HG03571 (cell line): ENCODE data around the gene TUBB3.
A peak's percentile ranks its signal among the peaks of the same experiment; 100 is the strongest.
"Not testable (repeated sequence)": the region's sequence is repeated elsewhere in the genome, so short reads cannot be mapped to it uniquely, and the experiment has no call there.

ENCODE experiments used
- ATAC-seq: cut with Tn5 transposase; IDR thresholded peaks from one replicate; pipeline ENCODE4 v1.9.1; 2021; ENCODE audit not compliant: unreplicated experiment

TUBB3 gene

DNA sequence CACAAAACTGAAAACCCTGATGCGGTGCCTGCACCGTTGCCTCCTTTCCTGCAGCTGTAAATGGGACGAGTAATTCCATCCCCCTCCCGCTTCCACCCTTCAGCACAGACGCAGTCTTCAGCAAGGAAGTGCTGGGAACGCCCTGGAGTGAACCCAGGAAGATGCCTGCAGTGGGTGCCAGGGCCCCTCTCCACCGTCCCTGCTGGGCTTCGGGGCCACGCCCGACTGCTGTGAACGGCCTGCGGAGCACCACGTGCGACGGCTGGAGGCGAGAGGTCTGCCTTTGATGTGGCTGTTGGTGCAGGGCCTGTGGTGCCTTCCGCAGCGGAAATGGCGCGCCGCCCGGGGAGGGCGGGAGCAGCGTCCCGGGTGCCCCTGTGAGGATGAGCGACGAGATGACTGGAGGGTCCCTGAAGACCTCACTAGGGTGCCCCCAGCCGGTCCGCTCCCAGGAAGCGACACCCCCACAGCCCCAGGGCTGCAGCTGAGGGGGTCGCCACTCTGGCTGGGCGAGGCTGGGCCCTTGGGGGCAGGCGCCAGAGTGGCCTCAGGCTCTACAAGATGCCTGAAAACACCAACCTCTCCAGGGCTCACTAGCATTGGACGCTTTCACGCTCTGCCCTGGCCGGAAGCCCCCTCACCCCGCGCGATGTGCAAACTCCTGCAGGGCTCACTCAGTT, 5.2 kb upstream of the TUBB3 start:
- ATAC-seq = peak; percentile 72

- no peak for ATAC-seq
Observed at GRCh38 chr16:89918453-89919347, 4.4 kb upstream of the TUBB3 start, which contains the start of gene MC1R. TSS of gene MC1R (plus strand) at chr16:89918862. CDS start at chr16:89919259, 397 bp downstream.

DNA sequence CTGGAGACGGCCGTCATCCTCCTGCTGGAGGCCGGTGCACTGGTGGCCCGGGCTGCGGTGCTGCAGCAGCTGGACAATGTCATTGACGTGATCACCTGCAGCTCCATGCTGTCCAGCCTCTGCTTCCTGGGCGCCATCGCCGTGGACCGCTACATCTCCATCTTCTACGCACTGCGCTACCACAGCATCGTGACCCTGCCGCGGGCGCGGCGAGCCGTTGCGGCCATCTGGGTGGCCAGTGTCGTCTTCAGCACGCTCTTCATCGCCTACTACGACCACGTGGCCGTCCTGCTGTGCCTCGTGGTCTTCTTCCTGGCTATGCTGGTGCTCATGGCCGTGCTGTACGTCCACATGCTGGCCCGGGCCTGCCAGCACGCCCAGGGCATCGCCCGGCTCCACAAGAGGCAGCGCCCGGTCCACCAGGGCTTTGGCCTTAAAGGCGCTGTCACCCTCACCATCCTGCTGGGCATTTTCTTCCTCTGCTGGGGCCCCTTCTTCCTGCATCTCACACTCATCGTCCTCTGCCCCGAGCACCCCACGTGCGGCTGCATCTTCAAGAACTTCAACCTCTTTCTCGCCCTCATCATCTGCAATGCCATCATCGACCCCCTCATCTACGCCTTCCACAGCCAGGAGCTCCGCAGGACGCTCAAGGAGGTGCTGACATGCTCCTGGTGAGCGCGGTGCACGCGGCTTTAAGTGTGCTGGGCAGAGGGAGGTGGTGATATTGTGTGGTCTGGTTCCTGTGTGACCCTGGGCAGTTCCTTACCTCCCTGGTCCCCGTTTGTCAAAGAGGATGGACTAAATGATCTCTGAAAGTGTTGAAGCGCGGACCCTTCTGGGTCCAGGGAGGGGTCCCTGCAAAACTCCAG, 3.4 kb upstream of the TUBB3 start:
- no peak for ATAC-seq

DNA sequence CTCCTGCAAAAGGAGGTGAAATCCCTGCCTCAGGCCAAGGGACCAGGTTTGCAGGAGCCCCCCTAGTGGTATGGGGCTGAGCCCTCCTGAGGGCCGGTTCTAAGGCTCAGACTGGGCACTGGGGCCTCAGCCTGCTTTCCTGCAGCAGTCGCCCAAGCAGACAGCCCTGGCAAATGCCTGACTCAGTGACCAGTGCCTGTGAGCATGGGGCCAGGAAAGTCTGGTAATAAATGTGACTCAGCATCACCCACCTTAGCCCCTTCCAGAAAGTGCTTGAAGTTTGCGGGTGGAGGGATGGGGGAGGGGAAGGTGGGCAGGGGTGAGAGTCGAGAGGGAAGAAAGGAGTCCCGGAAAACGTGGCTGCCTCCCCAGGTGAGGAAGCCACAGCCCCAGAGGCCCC, 2.4 kb upstream of the TUBB3 start:
- ATAC-seq = no peak

- ATAC-seq = no peak
Observed at GRCh38 chr16:89921131-89921701, 1.9 kb upstream of the TUBB3 start.

GRCh38 chr16:89921702-89922476, 1.3 kb upstream of the TUBB3 start:
- ATAC-seq = no peak

DNA sequence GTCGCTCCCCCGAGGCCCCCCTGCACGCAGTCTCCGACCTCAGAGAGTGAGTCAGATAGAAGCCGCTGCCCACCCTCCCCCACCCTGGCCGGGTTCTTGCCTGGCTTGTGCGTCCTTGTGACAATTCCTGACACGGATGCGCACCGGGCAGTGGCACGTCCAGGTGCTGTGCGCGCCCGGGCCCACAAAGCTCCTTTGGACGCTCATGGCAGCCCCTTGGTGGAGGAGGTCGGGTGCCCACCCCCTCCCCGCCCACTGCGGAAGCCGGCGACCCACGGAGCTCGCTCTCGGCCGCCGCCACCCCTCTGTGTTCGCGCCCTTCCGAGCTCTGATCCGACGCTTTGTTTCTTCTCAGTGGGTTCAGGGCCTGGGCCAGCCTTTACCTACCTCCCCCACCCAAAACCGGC, 662 bp upstream of the TUBB3 start:
- ATAC-seq = no peak

DNA sequence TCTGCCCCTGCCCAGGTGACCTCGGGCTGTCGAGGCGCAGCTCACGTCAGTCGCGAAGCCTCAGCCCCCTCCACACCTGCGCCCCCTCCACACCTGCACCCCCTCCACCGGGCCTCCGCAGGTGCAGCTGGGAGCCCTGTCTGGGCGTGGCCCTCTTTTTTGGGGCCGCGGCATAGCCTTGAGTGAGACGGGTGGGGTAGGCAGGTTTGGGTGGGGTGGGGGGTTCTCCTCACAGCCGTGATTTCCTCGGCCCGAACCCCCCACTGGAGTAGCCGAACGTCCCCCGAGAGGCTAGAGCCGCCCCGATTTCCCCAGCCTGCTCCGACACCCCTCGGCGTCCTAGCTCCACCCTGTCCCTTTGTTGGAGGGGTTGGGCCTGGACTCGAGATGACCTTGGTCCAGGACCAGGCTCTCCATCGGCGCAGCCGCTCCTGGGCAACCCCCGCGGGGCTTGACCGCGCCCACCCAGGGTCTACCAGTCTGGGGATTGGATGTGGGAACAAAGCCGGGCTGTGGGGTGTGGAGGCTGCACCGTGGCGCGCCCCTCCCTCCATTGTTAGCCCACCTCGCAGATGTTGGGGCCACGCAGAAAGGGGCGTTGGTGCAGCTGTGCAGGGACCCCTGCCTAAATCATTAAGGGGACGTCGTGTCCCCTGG, 626 bp downstream of the TUBB3 start:
- ATAC-seq = no peak

GRCh38 chr16:89924297-89924924, 1.3 kb downstream of the TUBB3 start:
- no peak for ATAC-seq

- ATAC-seq = no peak
Observed at GRCh38 chr16:89924925-89925307, 1.8 kb downstream of the TUBB3 start.

- no peak for ATAC-seq
Observed at GRCh38 chr16:89925596-89926079, 2.5 kb downstream of the TUBB3 start.

DNA sequence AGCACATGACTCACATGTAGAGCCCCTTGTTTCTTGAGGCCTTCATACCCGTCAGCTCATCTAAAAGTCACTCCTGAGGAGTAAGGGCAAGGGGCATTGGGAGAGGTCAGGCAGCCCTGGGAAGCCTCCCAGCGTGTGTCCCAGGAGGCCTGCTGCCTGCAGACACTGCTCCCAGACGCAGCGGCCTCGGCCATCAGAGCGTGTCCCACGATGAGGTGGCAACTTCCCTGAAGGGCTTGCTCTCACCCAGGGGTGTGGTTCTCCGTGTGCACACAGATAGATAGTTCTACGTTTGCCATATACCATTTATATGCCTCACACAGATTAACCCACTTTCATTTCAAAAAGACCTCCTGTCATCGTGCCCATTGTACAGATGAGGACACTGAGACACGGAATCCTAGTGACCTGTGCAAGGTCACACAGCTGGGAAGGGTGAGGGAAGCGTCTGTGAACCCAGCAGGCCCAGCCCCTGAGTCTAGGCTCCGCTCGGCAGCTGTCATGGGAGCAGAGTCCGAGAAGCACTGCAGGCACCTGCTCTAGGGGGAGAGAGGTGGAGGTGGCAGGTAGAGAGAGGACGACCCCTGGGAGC, 8.3 kb downstream of the TUBB3 start:
- ATAC-seq = no peak

GRCh38 chr16:89931964-89932363, 8.8 kb downstream of the TUBB3 start:
- no peak for ATAC-seq

GRCh38 chr16:89934019-89934418, 10.9 kb downstream of the TUBB3 start:
- not testable (repeated sequence) for ATAC-seq

DNA sequence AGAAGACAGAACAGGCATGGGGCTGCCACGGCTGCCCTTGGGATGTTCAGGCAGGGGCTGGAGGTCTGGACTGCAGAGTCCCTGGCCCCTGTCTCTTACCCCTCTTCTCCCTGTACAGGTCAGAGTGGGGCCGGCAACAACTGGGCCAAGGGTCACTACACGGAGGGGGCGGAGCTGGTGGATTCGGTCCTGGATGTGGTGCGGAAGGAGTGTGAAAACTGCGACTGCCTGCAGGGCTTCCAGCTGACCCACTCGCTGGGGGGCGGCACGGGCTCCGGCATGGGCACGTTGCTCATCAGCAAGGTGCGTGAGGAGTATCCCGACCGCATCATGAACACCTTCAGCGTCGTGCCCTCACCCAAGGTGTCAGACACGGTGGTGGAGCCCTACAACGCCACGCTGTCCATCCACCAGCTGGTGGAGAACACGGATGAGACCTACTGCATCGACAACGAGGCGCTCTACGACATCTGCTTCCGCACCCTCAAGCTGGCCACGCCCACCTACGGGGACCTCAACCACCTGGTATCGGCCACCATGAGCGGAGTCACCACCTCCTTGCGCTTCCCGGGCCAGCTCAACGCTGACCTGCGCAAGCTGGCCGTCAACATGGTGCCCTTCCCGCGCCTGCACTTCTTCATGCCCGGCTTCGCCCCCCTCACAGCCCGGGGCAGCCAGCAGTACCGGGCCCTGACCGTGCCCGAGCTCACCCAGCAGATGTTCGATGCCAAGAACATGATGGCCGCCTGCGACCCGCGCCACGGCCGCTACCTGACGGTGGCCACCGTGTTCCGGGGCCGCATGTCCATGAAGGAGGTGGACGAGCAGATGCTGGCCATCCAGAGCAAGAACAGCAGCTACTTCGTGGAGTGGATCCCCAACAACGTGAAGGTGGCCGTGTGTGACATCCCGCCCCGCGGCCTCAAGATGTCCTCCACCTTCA, 11.7 kb downstream of the TUBB3 start:
- no peak for ATAC-seq

GRCh38 chr16:89935620-89936019, 12.5 kb downstream of the TUBB3 start:
- not testable (repeated sequence) for ATAC-seq

DNA sequence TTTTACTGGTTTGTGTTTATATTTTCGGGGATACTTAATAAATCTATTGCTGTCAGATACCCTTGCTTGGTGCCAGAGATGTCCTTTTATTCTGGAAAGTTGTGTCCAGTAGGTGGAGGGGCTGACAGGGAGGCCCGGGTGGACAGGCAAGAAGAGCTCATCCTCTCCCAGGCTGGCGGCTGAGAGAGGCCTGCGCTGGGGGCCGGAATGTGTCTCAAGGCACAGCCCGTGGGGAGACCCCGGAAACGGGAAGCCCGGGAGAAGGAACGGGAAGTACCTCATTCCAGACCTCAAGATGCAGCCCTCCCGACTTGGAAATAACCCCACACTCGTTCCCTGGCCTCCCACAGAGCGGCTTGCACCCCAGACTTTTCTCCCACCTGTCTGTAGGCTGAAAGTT, 12.9 kb downstream of the TUBB3 start:
- ATAC-seq = no peak

GRCh38 chr16:89936508-89936907, 13.4 kb downstream of the TUBB3 start:
- no peak for ATAC-seq
